HepG2 (cell line): ENCODE measurements around the gene RPTOR. TPM values are rescaled to one million over a fixed set of nuclear protein-coding genes. Genes with fewer than 3 reads are reported as not detected.

Experiments
- ATF7-NPFF ChIP-seq: sonication (generic); formaldehyde crosslinking; IDR thresholded peaks from 2 replicates; pipeline ENCODE4 v1.8.1; 2023; ENCODE audit warnings: mild to moderate bottlenecking, low read depth, missing genetic modification reagents, moderate library complexity
- ELF1 ChIP-seq: sonication (generic); formaldehyde crosslinking; IDR thresholded peaks from 2 replicates; pipeline ENCODE4 v1.4.0; 2020; ENCODE audit warnings: missing genetic modification reagents
- HDAC6 ChIP-seq: fragments of 200-600 bp; sonication (generic); IDR thresholded peaks from 2 replicates; pipeline ENCODE4 v1.7.0; 2017; ENCODE audit warnings: mild to moderate bottlenecking, antibody characterized with exemption, low read length, low read depth
- KDM1A ChIP-seq: IDR thresholded peaks from 2 replicates; pipeline ENCODE4 v1.6.1; 2016; ENCODE audit warnings: missing compliant biosample characterization
- MEF2D ChIP-seq: sonication (generic); formaldehyde crosslinking; IDR thresholded peaks from 2 replicates; pipeline ENCODE4 v1.5.1; 2020; ENCODE audit warnings: mild to moderate bottlenecking, missing genetic modification reagents
- MEIS2 ChIP-seq: sonication (generic); formaldehyde crosslinking; IDR thresholded peaks from 2 replicates; pipeline ENCODE4 v1.9.0; 2021; ENCODE audit warnings: mild to moderate bottlenecking, missing genetic modification reagents
- SCMH1 ChIP-seq: sonication (generic); formaldehyde crosslinking; IDR thresholded peaks from 2 replicates; pipeline ENCODE4 v1.9.0; 2021; ENCODE audit warnings: missing genetic modification reagents, mild to moderate bottlenecking, borderline replicate concordance
- SMAD9 ChIP-seq: sonication (generic); formaldehyde crosslinking; IDR thresholded peaks from 2 replicates; pipeline ENCODE4 v1.5.1; 2020; ENCODE audit warnings: mild to moderate bottlenecking, missing genetic modification reagents
- TBX2 ChIP-seq: sonication (generic); formaldehyde crosslinking; IDR thresholded peaks from 2 replicates; pipeline ENCODE4 v1.5.0; 2020; ENCODE audit warnings: missing genetic modification reagents, mild to moderate bottlenecking, borderline replicate concordance
- TRIM24 ChIP-seq: sonication (generic); formaldehyde crosslinking; IDR thresholded peaks from 2 replicates; pipeline ENCODE4 v1.8.0; 2022; ENCODE audit warnings: mild to moderate bottlenecking, missing genetic modification reagents
- ZBTB1 ChIP-seq: sonication (generic); formaldehyde crosslinking; IDR thresholded peaks from 2 replicates; pipeline ENCODE4 v1.4.0; 2020; ENCODE audit warnings: missing genetic modification reagents, borderline replicate concordance
- ZBTB7B ChIP-seq: sonication (generic); formaldehyde crosslinking; IDR thresholded peaks from 2 replicates; pipeline ENCODE4 v1.4.0; 2020; ENCODE audit warnings: missing genetic modification reagents
- ZMYM2 ChIP-seq: sonication (generic); formaldehyde crosslinking; IDR thresholded peaks from 2 replicates; pipeline ENCODE4 v1.8.0; 2022; ENCODE audit warnings: mild to moderate bottlenecking, missing genetic modification reagents
- ZNF232 ChIP-seq: sonication (generic); formaldehyde crosslinking; IDR thresholded peaks from 2 replicates; pipeline ENCODE4 v1.4.0; 2020; ENCODE audit warnings: missing genetic modification reagents, borderline replicate concordance
- ZNF367 ChIP-seq: sonication (generic); formaldehyde crosslinking; IDR thresholded peaks from 2 replicates; pipeline ENCODE4 v1.4.0; 2020; ENCODE audit warnings: missing genetic modification reagents, borderline replicate concordance
- ZNF558 ChIP-seq: sonication (generic); formaldehyde crosslinking; IDR thresholded peaks from 2 replicates; pipeline ENCODE4 v1.9.0; 2022; ENCODE audit warnings: mild to moderate bottlenecking, missing genetic modification reagents, borderline replicate concordance
- ZNF780A ChIP-seq: sonication (generic); formaldehyde crosslinking; IDR thresholded peaks from 2 replicates; pipeline ENCODE4 v1.8.0; 2022; ENCODE audit warnings: mild to moderate bottlenecking, missing genetic modification reagents, moderate library complexity
- ZNF816 ChIP-seq: sonication (generic); formaldehyde crosslinking; IDR thresholded peaks from 2 replicates; pipeline ENCODE4 v1.8.0; 2022; ENCODE audit warnings: missing genetic modification reagents, mild to moderate bottlenecking, borderline replicate concordance
- polyA plus RNA-seq, 8 experiments: library from polyadenylated mRNA; depleted of rRNA in 3 of 8; stranded (reverse) in 7 of 8; unstranded in 1 of 8; fragments of >200 nt; fragmentation: Illumina TruSeq in 4 of 8; extraction: Trizol in 4 of 8; gene quantifications; 2 replicates each; pipeline versions ENCODE4 v1.2.1 to v1.2.3, GENCODE V29; 2011 to 2016; ENCODE audit warnings: low read depth in 4 of 8, missing spikeins in 1 of 8, mixed read lengths in 1 of 8; ENCODE audit not compliant: insufficient read depth in 1 of 8
- total RNA-seq, 5 experiments: library from RNA; depleted of rRNA; stranded (reverse); fragments of >200 nt; fragmentation: Illumina TruSeq; extraction: Trizol; gene quantifications; 2 replicates each; pipeline ENCODE4 v1.2.3, GENCODE V29; 2016; ENCODE audit warnings: low read depth in 1 of 5
- TF ChIP-seq, protein P1 (sequence below): sonication (generic); formaldehyde crosslinking; IDR thresholded peaks from 2 replicates; pipeline ENCODE4 v1.8.0; 2022; ENCODE audit warnings: low read depth, missing genetic modification reagents
- TF ChIP-seq, protein P2 (sequence below): sonication (generic); formaldehyde crosslinking; conservative IDR thresholded peaks from 2 replicates; pipeline ENCODE4 v1.8.0; 2022; ENCODE audit warnings: missing genetic modification reagents
- TF ChIP-seq, protein P3 (sequence below): sonication (generic); formaldehyde crosslinking; IDR thresholded peaks from 2 replicates; pipeline ENCODE4 v1.4.0; 2020; ENCODE audit warnings: missing genetic modification reagents, mild to moderate bottlenecking, borderline replicate concordance

RPTOR gene
- total and polyA plus RNA-seq, 2 of the 13 experiments (the other 11 are each of a cell fraction or from before 2014, with no cell fraction given): 6.6 to 25.3 TPM

DNA sequence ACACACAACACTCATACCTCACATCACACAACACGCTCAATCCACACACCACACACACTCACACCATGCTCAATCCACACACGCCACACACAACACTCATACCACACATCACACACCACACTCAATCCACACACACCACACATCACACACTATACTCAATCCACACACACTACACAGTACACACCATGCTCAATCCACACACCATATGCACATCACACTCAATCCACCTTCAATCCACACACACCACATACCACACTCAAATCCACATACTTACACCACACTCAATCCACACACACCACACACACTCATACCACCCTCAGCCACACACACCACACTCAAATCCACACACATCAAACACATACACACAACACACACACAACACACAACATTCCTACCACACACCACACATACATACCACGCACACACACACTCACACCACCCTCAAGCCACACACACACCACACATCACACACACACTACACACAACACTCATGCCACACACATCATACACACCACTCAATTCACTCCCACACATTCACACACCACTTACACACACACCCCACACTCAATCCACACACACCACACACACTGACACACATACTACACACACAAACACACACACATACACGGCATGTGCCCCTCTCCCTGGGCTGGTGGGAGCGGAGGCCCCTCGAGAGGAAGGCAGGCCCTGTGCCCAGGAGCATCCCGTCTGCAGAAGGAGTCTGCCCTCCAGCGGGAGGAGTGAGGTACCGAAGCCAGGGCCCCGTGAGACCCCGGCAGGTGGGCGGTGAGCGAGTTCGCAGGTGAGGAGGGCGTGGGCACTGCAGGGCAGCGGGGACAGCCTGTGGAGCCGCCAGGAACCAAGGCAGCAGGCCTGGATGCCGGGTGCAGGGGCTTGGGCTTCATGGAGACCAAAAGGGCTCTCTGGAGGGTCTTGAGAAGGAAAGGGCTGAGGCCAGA, 33.1 kb upstream of the RPTOR start (continued):
- TF ChIP-seq SCMH1 (CRISPR knock-in tag) (no peak), MEIS2 (CRISPR knock-in tag) (no peak), MEF2D (CRISPR knock-in tag) (no peak), ZBTB7B (CRISPR knock-in tag) (0 out of 2 replicates have a peak, but pooled peaks have one; percentile 45), ATF7-NPFF (CRISPR knock-in tag) (no peak), ZNF232 (no peak), TRIM24 (CRISPR knock-in tag) (no peak), ZNF558 (CRISPR knock-in tag) (no peak), HDAC6 (no peak), KDM1A (CRISPR knock-in tag) (no peak), TBX2 (no peak), ZNF816 (CRISPR knock-in tag) (no peak), ELF1 (no peak), ZNF780A (CRISPR knock-in tag) (peak; percentile 55; the same call in 1 of the 2 replicates), SMAD9 (no peak), ZNF367 (CRISPR knock-in tag) (no peak), ZBTB1 (CRISPR knock-in tag) (no peak), ZMYM2 (CRISPR knock-in tag) (no peak)
- TF ChIP-seq, protein P1, sequence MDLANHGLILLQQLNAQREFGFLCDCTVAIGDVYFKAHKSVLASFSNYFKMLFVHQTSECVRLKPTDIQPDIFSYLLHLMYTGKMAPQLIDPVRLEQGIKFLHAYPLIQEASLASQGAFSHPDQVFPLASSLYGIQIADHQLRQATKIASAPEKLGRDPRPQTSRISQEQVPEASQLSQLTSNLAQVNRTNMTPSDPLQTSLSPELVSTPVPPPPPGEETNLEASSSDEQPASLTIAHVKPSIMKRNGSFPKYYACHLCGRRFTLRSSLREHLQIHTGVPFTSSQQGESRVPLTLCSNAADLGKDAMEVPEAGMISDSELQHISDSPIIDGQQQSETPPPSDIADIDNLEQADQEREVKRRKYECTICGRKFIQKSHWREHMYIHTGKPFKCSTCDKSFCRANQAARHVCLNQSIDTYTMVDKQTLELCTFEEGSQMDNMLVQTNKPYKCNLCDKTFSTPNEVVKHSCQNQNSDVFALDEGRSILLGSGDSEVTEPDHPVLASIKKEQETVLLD (CRISPR knock-in tag): no peak
- TF ChIP-seq, protein P2, sequence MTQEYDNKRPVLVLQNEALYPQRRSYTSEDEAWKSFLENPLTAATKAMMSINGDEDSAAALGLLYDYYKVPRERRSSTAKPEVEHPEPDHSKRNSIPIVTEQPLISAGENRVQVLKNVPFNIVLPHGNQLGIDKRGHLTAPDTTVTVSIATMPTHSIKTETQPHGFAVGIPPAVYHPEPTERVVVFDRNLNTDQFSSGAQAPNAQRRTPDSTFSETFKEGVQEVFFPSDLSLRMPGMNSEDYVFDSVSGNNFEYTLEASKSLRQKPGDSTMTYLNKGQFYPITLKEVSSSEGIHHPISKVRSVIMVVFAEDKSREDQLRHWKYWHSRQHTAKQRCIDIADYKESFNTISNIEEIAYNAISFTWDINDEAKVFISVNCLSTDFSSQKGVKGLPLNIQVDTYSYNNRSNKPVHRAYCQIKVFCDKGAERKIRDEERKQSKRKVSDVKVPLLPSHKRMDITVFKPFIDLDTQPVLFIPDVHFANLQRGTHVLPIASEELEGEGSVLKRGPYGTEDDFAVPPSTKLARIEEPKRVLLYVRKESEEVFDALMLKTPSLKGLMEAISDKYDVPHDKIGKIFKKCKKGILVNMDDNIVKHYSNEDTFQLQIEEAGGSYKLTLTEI (CRISPR knock-in tag): no peak
- TF ChIP-seq, protein P3, sequence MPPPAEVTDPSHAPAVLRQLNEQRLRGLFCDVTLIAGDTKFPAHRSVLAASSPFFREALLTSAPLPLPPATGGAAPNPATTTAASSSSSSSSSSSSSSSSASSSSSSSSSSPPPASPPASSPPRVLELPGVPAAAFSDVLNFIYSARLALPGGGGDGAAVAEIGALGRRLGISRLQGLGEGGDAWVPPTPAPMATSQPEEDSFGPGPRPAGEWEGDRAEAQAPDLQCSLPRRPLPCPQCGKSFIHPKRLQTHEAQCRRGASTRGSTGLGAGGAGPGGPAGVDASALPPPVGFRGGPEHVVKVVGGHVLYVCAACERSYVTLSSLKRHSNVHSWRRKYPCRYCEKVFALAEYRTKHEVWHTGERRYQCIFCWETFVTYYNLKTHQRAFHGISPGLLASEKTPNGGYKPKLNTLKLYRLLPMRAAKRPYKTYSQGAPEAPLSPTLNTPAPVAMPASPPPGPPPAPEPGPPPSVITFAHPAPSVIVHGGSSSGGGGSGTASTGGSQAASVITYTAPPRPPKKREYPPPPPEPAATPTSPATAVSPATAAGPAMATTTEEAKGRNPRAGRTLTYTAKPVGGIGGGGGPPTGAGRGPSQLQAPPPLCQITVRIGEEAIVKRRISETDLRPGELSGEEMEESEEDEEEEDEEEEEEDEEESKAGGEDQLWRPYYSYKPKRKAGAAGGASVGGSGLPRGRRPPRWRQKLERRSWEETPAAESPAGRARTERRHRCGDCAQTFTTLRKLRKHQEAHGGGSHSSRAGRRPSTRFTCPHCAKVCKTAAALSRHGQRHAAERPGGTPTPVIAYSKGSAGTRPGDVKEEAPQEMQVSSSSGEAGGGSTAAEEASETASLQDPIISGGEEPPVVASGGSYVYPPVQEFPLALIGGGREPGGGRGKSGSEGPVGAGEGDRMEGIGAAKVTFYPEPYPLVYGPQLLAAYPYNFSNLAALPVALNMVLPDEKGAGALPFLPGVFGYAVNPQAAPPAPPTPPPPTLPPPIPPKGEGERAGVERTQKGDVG (CRISPR knock-in tag): no peak
